ENCODE measurements around the gene BBLN. TPM values are rescaled to one million over a fixed set of nuclear protein-coding genes. Genes with fewer than 3 reads are reported as not detected.
"Not testable (repeated sequence)": the region's sequence is repeated elsewhere in the genome, so short reads cannot be mapped to it uniquely, and the experiment has no call there.

BBLN gene
- total RNA-seq, 1 experiment from 2014 or later: 154 TPM

- no peak overlapping the region for H3K27ac ChIP-seq (ENCODE audit: low read length)
- H4K20me1 ChIP-seq (ENCODE audit: insufficient read depth, low read depth, low read length): no peaks in the 10 kb centered on the region
- no peaks in the 10 kb centered on the region for H3K9me3 ChIP-seq (ENCODE audit: low read length)
- no peak overlapping the region for H3K4me2 ChIP-seq (ENCODE audit: low read depth, low read length, poor library complexity, severe bottlenecking)
- H3K9me2 ChIP-seq (replicated peaks; ENCODE audit: insufficient read depth, low read length): no peaks in the 10 kb centered on the region
- no peak overlapping the region for H3K9ac ChIP-seq (ENCODE audit: low read length)
- peaks cover 2% of the 10 kb centered on the region for H3K36me3 ChIP-seq (ENCODE audit: insufficient read depth, low read length)
- peaks cover 3% of the 10 kb centered on the region for H3K4me1 ChIP-seq (ENCODE audit: low read length)
- no peak for DNase-seq
- H3K4me3 ChIP-seq (ENCODE audit: low read length): no peak overlapping the region
- H2AFZ ChIP-seq (ENCODE audit: low read length): no peak overlapping the region
- no peaks in the 10 kb centered on the region for H3K79me2 ChIP-seq (ENCODE audit: low read length)
- H3K27me3 ChIP-seq (ENCODE audit: low read length): no peaks in the 10 kb centered on the region
Observed at GRCh38 chr9:128174062-128174461, 14.0 kb downstream of the BBLN start.

- H3K4me3 ChIP-seq (ENCODE audit: low read length): no peak overlapping the region
- H4K20me1 ChIP-seq (ENCODE audit: insufficient read depth, low read depth, low read length): no peaks in the 10 kb centered on the region
- H3K9ac ChIP-seq (ENCODE audit: low read length): no peak overlapping the region
- H3K27me3 ChIP-seq (ENCODE audit: low read length): no peaks in the 10 kb centered on the region
- peaks cover 10% of the 10 kb centered on the region for H3K36me3 ChIP-seq (ENCODE audit: insufficient read depth, low read length)
- no peak overlapping the region for H3K4me2 ChIP-seq (ENCODE audit: low read depth, low read length, poor library complexity, severe bottlenecking)
- no peaks in the 10 kb centered on the region for H3K9me3 ChIP-seq (ENCODE audit: low read length)
- H3K9me2 ChIP-seq (replicated peaks; ENCODE audit: insufficient read depth, low read length): no peaks in the 10 kb centered on the region
- no peaks in the 10 kb centered on the region for H3K4me1 ChIP-seq (ENCODE audit: low read length)
- no peak for DNase-seq
- H2AFZ ChIP-seq (ENCODE audit: low read length): no peak overlapping the region
- no peak overlapping the region for H3K27ac ChIP-seq (ENCODE audit: low read length)
- no peaks in the 10 kb centered on the region for H3K79me2 ChIP-seq (ENCODE audit: low read length)
Observed at GRCh38 chr9:128175102-128175563, 15.1 kb downstream of the BBLN start.

- Histone ChIP-seq H3K79me2 (ENCODE audit: low read length) (no peaks in the 10 kb centered on the region), H3K4me1 (ENCODE audit: low read length) (no peaks in the 10 kb centered on the region), H3K36me3 (ENCODE audit: insufficient read depth, low read length) (peaks cover 16% of the 10 kb centered on the region), H3K9ac (ENCODE audit: low read length) (no peak overlapping the region), H4K20me1 (ENCODE audit: insufficient read depth, low read depth, low read length) (no peaks in the 10 kb centered on the region), H3K4me2 (ENCODE audit: low read depth, low read length, poor library complexity, severe bottlenecking) (no peak overlapping the region), H3K4me3 (ENCODE audit: low read length) (no peak overlapping the region), H3K9me2 (replicated peaks; ENCODE audit: insufficient read depth, low read length) (no peaks in the 10 kb centered on the region), H3K9me3 (ENCODE audit: low read length) (no peaks in the 10 kb centered on the region), H3K27me3 (ENCODE audit: low read length) (no peaks in the 10 kb centered on the region), H3K27ac (ENCODE audit: low read length) (no peak overlapping the region), H2AFZ (ENCODE audit: low read length) (no peak overlapping the region)
- DNase-seq: no peak
Observed at GRCh38 chr9:128175726-128176125, 15.7 kb downstream of the BBLN start.

- no peaks in the 10 kb centered on the region for H3K9me3 ChIP-seq (ENCODE audit: low read length)
- H3K27me3 ChIP-seq (ENCODE audit: low read length): no peaks in the 10 kb centered on the region
- no peak overlapping the region for H3K4me3 ChIP-seq (ENCODE audit: low read length)
- H3K27ac ChIP-seq (ENCODE audit: low read length): no peak overlapping the region
- no peak overlapping the region for H2AFZ ChIP-seq (ENCODE audit: low read length)
- H3K9ac ChIP-seq (ENCODE audit: low read length): no peak overlapping the region
- no peaks in the 10 kb centered on the region for H3K79me2 ChIP-seq (ENCODE audit: low read length)
- H3K36me3 ChIP-seq (ENCODE audit: insufficient read depth, low read length): peaks cover 32% of the 10 kb centered on the region
- DNase-seq: no peak
- no peaks in the 10 kb centered on the region for H3K4me1 ChIP-seq (ENCODE audit: low read length)
- no peaks in the 10 kb centered on the region for H4K20me1 ChIP-seq (ENCODE audit: insufficient read depth, low read depth, low read length)
- H3K4me2 ChIP-seq (ENCODE audit: low read depth, low read length, poor library complexity, severe bottlenecking): no peak overlapping the region
- no peaks in the 10 kb centered on the region for H3K9me2 ChIP-seq (replicated peaks; ENCODE audit: insufficient read depth, low read length)
Observed at GRCh38 chr9:128178806-128179431, 18.9 kb downstream of the BBLN start.

- no peaks in the 10 kb centered on the region for H3K4me1 ChIP-seq (ENCODE audit: low read length)
- no peaks in the 10 kb centered on the region for H3K79me2 ChIP-seq (ENCODE audit: low read length)
- H3K36me3 ChIP-seq (ENCODE audit: insufficient read depth, low read length): peaks cover 32% of the 10 kb centered on the region
- DNase-seq: no peak
- H4K20me1 ChIP-seq (ENCODE audit: insufficient read depth, low read depth, low read length): no peaks in the 10 kb centered on the region
- H3K9me3 ChIP-seq (ENCODE audit: low read length): no peaks in the 10 kb centered on the region
- no peak overlapping the region for H3K9ac ChIP-seq (ENCODE audit: low read length)
- H3K9me2 ChIP-seq (replicated peaks; ENCODE audit: insufficient read depth, low read length): no peaks in the 10 kb centered on the region
- no peak overlapping the region for H3K4me3 ChIP-seq (ENCODE audit: low read length)
- H3K27me3 ChIP-seq (ENCODE audit: low read length): no peaks in the 10 kb centered on the region
- H2AFZ ChIP-seq (ENCODE audit: low read length): no peak overlapping the region
- no peak overlapping the region for H3K4me2 ChIP-seq (ENCODE audit: low read depth, low read length, poor library complexity, severe bottlenecking)
- no peak overlapping the region for H3K27ac ChIP-seq (ENCODE audit: low read length)
Observed at GRCh38 chr9:128180001-128180400, 19.9 kb downstream of the BBLN start.

- Histone ChIP-seq H3K36me3 (ENCODE audit: insufficient read depth, low read length) (peaks cover 35% of the 10 kb centered on the region), H3K79me2 (ENCODE audit: low read length) (no peaks in the 10 kb centered on the region), H3K9me3 (ENCODE audit: low read length) (no peaks in the 10 kb centered on the region), H4K20me1 (ENCODE audit: insufficient read depth, low read depth, low read length) (no peaks in the 10 kb centered on the region), H2AFZ (ENCODE audit: low read length) (no peak overlapping the region), H3K4me2 (ENCODE audit: low read depth, low read length, poor library complexity, severe bottlenecking) (no peak overlapping the region), H3K4me1 (ENCODE audit: low read length) (no peaks in the 10 kb centered on the region), H3K4me3 (ENCODE audit: low read length) (no peak overlapping the region), H3K9ac (ENCODE audit: low read length) (no peak overlapping the region), H3K27ac (ENCODE audit: low read length) (no peak overlapping the region), H3K9me2 (replicated peaks; ENCODE audit: insufficient read depth, low read length) (no peaks in the 10 kb centered on the region), H3K27me3 (ENCODE audit: low read length) (no peaks in the 10 kb centered on the region)
- DNase-seq: no peak
Observed at GRCh38 chr9:128180447-128180846, 20.4 kb downstream of the BBLN start.

GRCh38 chr9:128181480-128181879, 21.4 kb downstream of the BBLN start:
- not testable (repeated sequence) for H3K79me2 ChIP-seq (ENCODE audit: low read length); H3K27me3 ChIP-seq (ENCODE audit: low read length); H3K9ac ChIP-seq (ENCODE audit: low read length); H3K4me2 ChIP-seq (ENCODE audit: low read depth, low read length, poor library complexity, severe bottlenecking); H3K4me1 ChIP-seq (ENCODE audit: low read length); H3K27ac ChIP-seq (ENCODE audit: low read length); H3K9me2 ChIP-seq (replicated peaks; ENCODE audit: insufficient read depth, low read length); H2AFZ ChIP-seq (ENCODE audit: low read length); H3K4me3 ChIP-seq (ENCODE audit: low read length); H3K9me3 ChIP-seq (ENCODE audit: low read length); DNase-seq; H4K20me1 ChIP-seq (ENCODE audit: insufficient read depth, low read depth, low read length)
- H3K36me3 ChIP-seq (ENCODE audit: insufficient read depth, low read length): peaks cover 36% of the 10 kb centered on the region

GRCh38 chr9:128182893-128183588, 23.0 kb downstream of the BBLN start:
- Histone ChIP-seq H4K20me1 (ENCODE audit: insufficient read depth, low read depth, low read length) (no peaks in the 10 kb centered on the region), H3K9me3 (ENCODE audit: low read length) (no peaks in the 10 kb centered on the region), H3K9me2 (replicated peaks; ENCODE audit: insufficient read depth, low read length) (no peaks in the 10 kb centered on the region), H3K27me3 (ENCODE audit: low read length) (no peaks in the 10 kb centered on the region), H3K79me2 (ENCODE audit: low read length) (peaks cover under 1% of the 10 kb centered on the region; the same call in 1 of the 2 replicates), H3K9ac (ENCODE audit: low read length) (no peak overlapping the region), H3K27ac (ENCODE audit: low read length) (no peak overlapping the region), H3K36me3 (ENCODE audit: insufficient read depth, low read length) (peaks cover 43% of the 10 kb centered on the region), H3K4me2 (ENCODE audit: low read depth, low read length, poor library complexity, severe bottlenecking) (no peak overlapping the region), H2AFZ (ENCODE audit: low read length) (no peak overlapping the region), H3K4me1 (ENCODE audit: low read length) (peaks cover under 1% of the 10 kb centered on the region; the same call in 1 of the 2 replicates), H3K4me3 (ENCODE audit: low read length) (no peak overlapping the region)
- no peak for DNase-seq
